Spleen (tissue), 11 donors: ENCODE data around the gene CCDC177. TPM values are rescaled to one million over a fixed set of nuclear protein-coding genes. Genes with fewer than 3 reads are reported as not detected.
A peak's percentile ranks its signal among the peaks of the same experiment; 100 is the strongest.

ENCODE experiments used
- DNase-seq: peaks from one replicate; pipeline ENCODE4 v3.0.0-alpha.2; 2020
- H3K27ac ChIP-seq, 8 donors: fragments of 200-600 bp; sonication (generic) in 7 of 8; 1 replicate in 4 of 8; 2 replicates in 4 of 8; pipeline versions ENCODE4 v1.5.0 to v1.8.0; 2016 to 2021; ENCODE audit warnings: inconsistent platforms in 4 of 8, mild to moderate bottlenecking in 4 of 8, moderate library complexity in 1 of 8
- H3K27me3 ChIP-seq, 7 donors: fragments of 200-600 bp; sonication (generic) in 6 of 7; replicated peaks in 1 of 7; 1 replicate in 4 of 7; 2 replicates in 3 of 7; pipeline versions ENCODE4 v1.5.0 to v1.8.0; 2016 to 2021; ENCODE audit warnings: inconsistent platforms in 3 of 7, mild to moderate bottlenecking in 1 of 7
- H3K36me3 ChIP-seq, 6 donors: fragments of 200-600 bp; sonication (generic) in 5 of 6; 1 replicate in 4 of 6; 2 replicates in 2 of 6; pipeline versions ENCODE4 v1.5.0 to v1.8.0; 2016 to 2021; ENCODE audit warnings: inconsistent platforms in 2 of 6
- H3K4me1 ChIP-seq, 6 donors: fragments of 200-600 bp; sonication (generic) in 5 of 6; 1 replicate in 3 of 6; 2 replicates in 3 of 6; pipeline versions ENCODE4 v1.5.0 to v1.8.0; 2016 to 2021; ENCODE audit warnings: inconsistent platforms in 3 of 6
- H3K4me3 ChIP-seq, 8 donors: fragments of 200-600 bp; sonication (generic) in 7 of 8; 1 replicate in 4 of 8; 2 replicates in 4 of 8; pipeline versions ENCODE4 v1.5.0 to v1.8.0; 2016 to 2021; ENCODE audit warnings: inconsistent platforms in 4 of 8, mild to moderate bottlenecking in 4 of 8, moderate library complexity in 2 of 8
- H3K9me3 ChIP-seq, 8 donors: fragments of 200-600 bp; sonication (generic) in 7 of 8; 1 replicate in 4 of 8; 2 replicates in 4 of 8; pipeline versions ENCODE4 v1.5.0 to v1.8.0; 2016 to 2021; ENCODE audit warnings: inconsistent platforms in 4 of 8
- CTCF ChIP-seq, 11 experiments: fragments of 200-600 bp in 7 of 11; fragments of 450-650 bp in 4 of 11; sonication (generic) in 4 of 11; IDR thresholded peaks in 8 of 11; conservative IDR thresholded peaks in 3 of 11; 1 replicate in 7 of 11; 2 replicates in 4 of 11; pipeline versions ENCODE4 v1.4.0 to v1.8.0; 2016 to 2021; ENCODE audit warnings: antibody characterized with exemption in 11 of 11, inconsistent platforms in 4 of 11, mild to moderate bottlenecking in 1 of 11
- POLR2A ChIP-seq, 3 donors: fragments of 450-650 bp; IDR thresholded peaks; one replicate each; pipeline ENCODE4 v1.5.1; 2017; ENCODE audit warnings: antibody characterized with exemption in 3 of 3, mild to moderate bottlenecking in 1 of 3
- POLR2AphosphoS5 ChIP-seq, 3 donors: sonication (generic); formaldehyde crosslinking; IDR thresholded peaks; one replicate each; pipeline ENCODE4 v1.5.1; 2017; ENCODE audit warnings: antibody characterized with exemption in 3 of 3
- WGBS, 5 donors: extraction: QIAGEN DNeasy Blood & Tissue Kit in 3 of 5; methylation state at CpG; one replicate each; pipeline versions ENCODE4 v1.1.5 to v1.1.7; 2013 to 2018; 5-methylcytosine and 5-hydroxymethylcytosine counted together
- intact Hi-C: fragments of 100-400 bp; cut with DNase I; formaldehyde crosslinking; loops from one replicate; pipeline ENCODE4 v1.15.0; 2023; ENCODE audit warnings: low total_unique reads
- polyA plus RNA-seq, 3 donors: library from polyadenylated mRNA; stranded (reverse); fragments of 200-250 nt; gene quantifications; one replicate each; pipeline ENCODE4 v1.2.1, GENCODE V29; 2013
- total RNA-seq, 7 donors: library from RNA; depleted of rRNA in 3 of 7; stranded (reverse); fragments of >200 nt in 3 of 7; fragmentation: NEBNext Ultra II Directional in 4 of 7; extraction: Animal tissue kit (Norgen Biotek cat#: 25700) in 4 of 7; gene quantifications; one replicate each; pipeline versions ENCODE4 v1.1.0 to v1.2.1, GENCODE V29; 2016 to 2021
- donor health status: healthy with polysubstance abuse.
- donor health status: DM: no; HTN: no; CAD: no; lungs with moderate emphysema.
- donor health status: DM: no; HTN: no; CAD: no.
- donor health status: Bipolar disorder and iron deficiency.
- donor health status: healthy.
- donor health status: DM: no; HTN: no; CAD: no.
- donor health status: DM: yes; HTN: yes; CAD: no.

Gene CCDC177
- total and polyA plus RNA-seq, 10 donors = not detected

- peak overlapping the region; percentile 56 to 90 (median 78) for H3K4me3 ChIP-seq
- peak overlapping the region; percentile 95 to 100 (median 98) for H3K27ac ChIP-seq
- intact Hi-C loops = no loop called here
- 1 to 2% (median 1%) methylated on average over 16 to 47 of the region's 47 CpGs for WGBS, 5 donors
- TF ChIP-seq POLR2A (IDR thresholded peaks at IDR 0.05) (peak in 1 of 3 donors; percentile 9), POLR2AphosphoS5 (IDR thresholded peaks at IDR 0.05) (peak in 1 of 3 donors; percentile 5), CTCF (IDR thresholded peaks at IDR 0.05 in 8 of 11, conservative IDR thresholded peaks at IDR 0.05 in 3 of 11) (no peak)
- H3K36me3 ChIP-seq = no peaks in the 10 kb centered on the region
- H3K4me1 ChIP-seq = peaks cover 55 to 68% (median 63%) of the 10 kb centered on the region in 6 donors
- DNase-seq = peak; percentile 91
- no peaks in the 10 kb centered on the region for H3K27me3 ChIP-seq
- no peaks in the 10 kb centered on the region for H3K9me3 ChIP-seq
Measured at GRCh38 chr14:69612014-69612782, 37.5 kb upstream of the CCDC177 start.

- intact Hi-C loops = no loop called here
- peaks cover 47 to 68% (median 55%) of the 10 kb centered on the region in 6 donors for H3K4me1 ChIP-seq
Measured at GRCh38 chr14:69611172-69612013, 36.7 kb upstream of the CCDC177 start, which contains the start of gene SUSD6. Gene SUSD6, plus strand, starts transcription at chr14:69611596. Its CDS starts 46,997 bp downstream, at chr14:69658593.

GRCh38 chr14:69610874-69611171 is 36.2 kb upstream of the CCDC177 start:
- peak overlapping the region; percentile 45 to 100 (median 98) for H3K27ac ChIP-seq
- 21 to 39% (median 30%) methylated on average over 8 of the region's 8 CpGs for WGBS, 5 donors
- H3K27me3 ChIP-seq = no peaks in the 10 kb centered on the region
- intact Hi-C loops = no loop called here
- peak overlapping the region; percentile 8 to 90 (median 52) for H3K4me3 ChIP-seq
- H3K9me3 ChIP-seq = no peaks in the 10 kb centered on the region
- TF ChIP-seq POLR2A (IDR thresholded peaks at IDR 0.05) = no peak
- no peak for TF ChIP-seq POLR2AphosphoS5 (IDR thresholded peaks at IDR 0.05)
- no peak for TF ChIP-seq CTCF (IDR thresholded peaks at IDR 0.05 in 8 of 11, conservative IDR thresholded peaks at IDR 0.05 in 3 of 11)
- no peak for DNase-seq
- H3K36me3 ChIP-seq = no peaks in the 10 kb centered on the region
- peaks cover 41 to 67% (median 49%) of the 10 kb centered on the region in 6 donors for H3K4me1 ChIP-seq

More at GRCh38 chr14:69611172-69612013, 36.7 kb upstream of the CCDC177 start, which contains the start of gene SUSD6:
- peak within 1 kb of the TSS; percentile 56 to 90 (median 78) for H3K4me3 ChIP-seq
- TF ChIP-seq CTCF (IDR thresholded peaks at IDR 0.05 in 8 of 11, conservative IDR thresholded peaks at IDR 0.05 in 3 of 11) (no peak), POLR2A (IDR thresholded peaks at IDR 0.05) (peak in 2 of 3 donors; percentile 38 to 81), POLR2AphosphoS5 (IDR thresholded peaks at IDR 0.05) (peak; percentile 95 to 97 (median 96))
- H3K27ac ChIP-seq = peak within 1 kb of the TSS; percentile 95 to 100 (median 98)
- WGBS, 5 donors = 0 to 1% (median 1%) methylated on average over 37 to 105 of the region's 105 CpGs
- peak; percentile 98 for DNase-seq
- H3K27me3 ChIP-seq = no peaks in the 10 kb centered on the region
- H3K36me3 ChIP-seq = no peaks in the 10 kb centered on the region
- H3K9me3 ChIP-seq = no peaks in the 10 kb centered on the region
